ENCODE results near the gene PMEPA1.

PMEPA1 gene

GRCh38 chr20:57613481-57613921 lies 96.3 kb downstream of the PMEPA1 start:
- H3K27ac ChIP-seq: no peak overlapping the region
- POLR2A ChIA-PET (ENCODE audit: low non-redundant PET): no interaction called here
- DNase-seq (ENCODE audit: low spot score): no peak
- TF ChIP-seq CTCF (conservative IDR thresholded peaks at IDR 0.05; ENCODE audit: low read depth): no peak
- CTCF ChIA-PET: interaction anchor here (1.8 kb wide), 1 partner anchor 9 kb away, joined by 8 read pairs; no protein-coding TSS in a partner anchor

- no peak overlapping the region for H3K27ac ChIP-seq
- POLR2A ChIA-PET (ENCODE audit: low non-redundant PET): no interaction called here
- CTCF ChIA-PET: interaction anchor here (1.8 kb wide), 1 partner anchor 10 kb away, joined by 8 read pairs; no protein-coding TSS in a partner anchor
- no peak for TF ChIP-seq CTCF (conservative IDR thresholded peaks at IDR 0.05; ENCODE audit: low read depth)
- DNase-seq (ENCODE audit: low spot score): no peak
Measured at GRCh38 chr20:57612916-57613315, 96.9 kb downstream of the PMEPA1 start.

- CTCF ChIA-PET: interaction anchor here (0.9 kb wide), 1 partner anchor 102 kb away, joined by 3 read pairs; no protein-coding TSS in a partner anchor
- no peak for DNase-seq (ENCODE audit: low spot score)
- POLR2A ChIA-PET (ENCODE audit: low non-redundant PET): no interaction called here
Measured at GRCh38 chr20:57612436-57612835, 97.4 kb downstream of the PMEPA1 start.

GRCh38 chr20:57611586-57612311 lies 98.1 kb downstream of the PMEPA1 start:
- TF ChIP-seq CTCF (conservative IDR thresholded peaks at IDR 0.05; ENCODE audit: low read depth): no peak
- ChIA-PET CTCF (interaction anchor here (0.6 to 0.9 kb wide), 2 partner anchors 102 kb away, joined by 3 read pairs; no protein-coding TSS in a partner anchor), POLR2A (ENCODE audit: low non-redundant PET) (no interaction called here)
- H3K27ac ChIP-seq: no peak overlapping the region
- DNase-seq (ENCODE audit: low spot score): no peak

More at GRCh38 chr20:57612436-57612835, 97.4 kb downstream of the PMEPA1 start:
- H3K27ac ChIP-seq: no peak overlapping the region
- no peak for TF ChIP-seq CTCF (conservative IDR thresholded peaks at IDR 0.05; ENCODE audit: low read depth)

- POLR2A ChIA-PET (ENCODE audit: low non-redundant PET): no interaction called here
- no peak for TF ChIP-seq CTCF (conservative IDR thresholded peaks at IDR 0.05; ENCODE audit: low read depth)
- no peak for DNase-seq (ENCODE audit: low spot score)
- CTCF ChIA-PET: interaction anchor here (1.0 to 1.3 kb wide), 3 partner anchors 11 to 575 kb away, joined by 3 to 6 read pairs (median 3); no protein-coding TSS in a partner anchor
- H3K27ac ChIP-seq: no peak overlapping the region
Measured at GRCh38 chr20:57610261-57610952, 99.4 kb downstream of the PMEPA1 start.

GRCh38 chr20:57609842-57610167 lies 100.0 kb downstream of the PMEPA1 start:
- no peak overlapping the region for H3K27ac ChIP-seq
- no peak for TF ChIP-seq CTCF (conservative IDR thresholded peaks at IDR 0.05; ENCODE audit: low read depth)
- CTCF ChIA-PET: interaction anchor here (0.9 to 1.3 kb wide), 4 partner anchors 11 to 601 kb away, joined by 3 to 6 read pairs (median 4); no protein-coding TSS in a partner anchor
- POLR2A ChIA-PET (ENCODE audit: low non-redundant PET): no interaction called here
- DNase-seq (ENCODE audit: low spot score): no peak

All from RWPE1 (cell line).